Measurements from ENCODE around the gene ARHGEF11.
A peak's percentile ranks its signal among the peaks of the same experiment; 100 is the strongest.

Gene ARHGEF11

DNA sequence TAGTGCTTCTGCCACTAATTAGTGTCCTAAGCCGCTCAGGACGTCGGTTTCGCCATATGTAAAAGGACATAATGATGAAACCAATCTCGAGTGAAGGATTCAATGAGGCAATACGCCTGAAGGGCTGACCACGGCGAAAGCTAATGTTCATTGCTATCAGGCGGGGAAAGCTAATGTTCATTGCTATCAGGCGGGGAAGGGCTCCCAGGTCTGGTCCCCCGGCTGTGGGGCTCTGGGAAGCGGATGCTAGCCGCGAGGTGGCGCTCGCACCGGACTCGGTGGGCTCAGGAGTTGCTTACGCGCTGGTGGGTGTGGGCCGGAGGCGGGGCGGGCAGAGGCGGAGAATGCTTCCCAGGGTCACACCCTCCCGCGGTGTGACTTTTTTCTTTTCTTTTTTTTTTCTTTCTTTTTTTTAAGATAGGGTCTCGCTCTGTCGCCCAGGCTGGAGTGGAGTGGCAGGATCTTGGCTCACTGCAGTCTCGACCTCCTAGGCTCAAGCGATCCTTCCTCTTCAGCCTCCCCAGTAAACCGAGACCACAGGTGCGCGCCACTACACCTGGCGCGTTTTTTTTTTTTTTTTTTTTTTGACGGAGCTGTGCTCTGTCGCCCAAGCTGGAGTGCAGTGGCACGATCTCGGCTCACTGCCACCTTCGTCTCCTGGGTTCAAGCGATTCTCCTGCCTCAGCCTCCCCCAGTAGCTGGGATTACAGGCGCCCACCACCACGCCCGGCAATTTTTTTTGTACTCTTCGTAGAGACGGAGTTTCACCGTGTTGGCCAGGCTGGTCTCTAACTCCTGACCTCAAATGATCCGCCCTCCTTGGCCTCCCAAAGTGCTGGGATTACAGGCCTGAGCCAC, 153.1 kb downstream of the ARHGEF11 start:
- DNase-seq: peak; percentile 70 to 75

DNA sequence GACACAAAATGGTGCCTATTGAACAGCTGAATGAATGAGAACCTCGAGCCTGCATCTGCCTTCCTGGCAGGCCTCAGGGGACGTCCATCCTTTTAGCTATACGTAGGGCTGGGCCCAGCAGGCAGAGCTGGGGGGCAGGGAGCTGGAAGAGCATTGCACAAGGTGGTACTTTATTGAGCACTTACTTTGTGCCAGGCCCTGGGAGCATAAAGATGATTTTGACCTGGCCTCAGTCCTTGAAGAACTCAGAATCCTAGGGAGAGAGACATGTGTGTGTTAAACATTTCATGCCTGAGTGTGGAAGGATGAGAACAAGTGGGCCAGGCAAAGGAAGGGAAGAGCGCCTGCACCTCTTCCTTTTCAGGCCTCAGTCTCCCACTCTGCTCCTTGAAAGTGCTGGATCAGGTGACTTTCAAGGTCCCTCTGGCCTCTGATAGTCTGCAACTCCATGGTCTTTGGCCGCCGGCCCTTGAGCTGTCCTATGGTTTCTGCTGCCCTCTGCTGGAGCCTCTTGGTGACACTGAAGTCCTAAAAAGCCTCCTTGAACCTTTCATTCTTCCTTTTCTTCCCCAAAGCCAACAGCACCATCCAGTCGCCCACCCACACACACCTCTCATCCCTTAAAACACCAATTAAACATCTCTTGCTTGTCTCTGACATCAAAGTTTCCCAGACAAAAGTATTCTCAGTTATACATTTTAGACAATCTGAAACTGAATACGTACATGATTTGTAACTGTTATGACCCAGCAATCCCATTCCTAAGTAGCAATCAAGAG, 155.6 kb downstream of the ARHGEF11 start:
- DNase-seq: peak; percentile 13 to 44

DNA sequence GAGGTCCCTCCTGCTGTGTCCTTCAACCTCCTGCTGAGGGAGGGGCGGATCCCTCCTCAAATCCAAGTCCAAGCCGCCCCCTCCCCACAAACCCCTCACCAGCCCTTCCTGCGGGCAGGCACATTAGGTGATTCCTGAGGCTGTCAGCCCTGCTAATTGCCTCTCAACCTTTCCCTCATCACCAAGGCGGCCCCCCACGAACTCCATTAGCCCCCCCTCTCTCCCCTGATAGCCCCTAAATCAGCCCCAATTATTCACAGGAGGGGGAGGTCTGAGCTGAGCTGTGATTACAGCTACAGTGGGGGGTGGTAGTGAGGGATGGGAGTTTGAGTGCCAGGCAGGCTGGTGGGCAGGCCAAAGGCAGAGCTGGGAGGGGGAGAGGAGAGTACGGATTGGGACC, 157.8 kb downstream of the ARHGEF11 start:
- DNase-seq: no peak

DNA sequence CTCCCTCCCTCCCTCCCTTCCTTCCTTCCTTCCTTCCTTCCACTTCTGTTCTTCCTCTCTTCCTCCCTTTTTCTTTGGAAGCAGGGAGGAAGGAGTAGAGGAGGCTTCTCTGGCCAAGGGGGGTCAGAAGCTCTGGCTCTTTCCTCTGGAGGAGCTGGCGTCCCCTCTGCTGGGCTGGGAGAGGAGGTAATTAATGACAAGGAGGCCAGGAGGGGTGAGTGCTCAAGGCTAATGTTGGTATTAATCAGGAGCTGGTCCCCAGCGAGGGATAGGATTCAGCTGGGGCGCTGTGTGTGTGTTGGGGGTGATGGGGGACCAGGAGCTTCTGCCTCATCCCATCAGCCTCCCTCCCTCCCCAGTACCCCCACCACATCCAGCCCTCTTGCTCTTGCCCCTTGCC, 158.2 kb downstream of the ARHGEF11 start:
- DNase-seq: no peak

DNA sequence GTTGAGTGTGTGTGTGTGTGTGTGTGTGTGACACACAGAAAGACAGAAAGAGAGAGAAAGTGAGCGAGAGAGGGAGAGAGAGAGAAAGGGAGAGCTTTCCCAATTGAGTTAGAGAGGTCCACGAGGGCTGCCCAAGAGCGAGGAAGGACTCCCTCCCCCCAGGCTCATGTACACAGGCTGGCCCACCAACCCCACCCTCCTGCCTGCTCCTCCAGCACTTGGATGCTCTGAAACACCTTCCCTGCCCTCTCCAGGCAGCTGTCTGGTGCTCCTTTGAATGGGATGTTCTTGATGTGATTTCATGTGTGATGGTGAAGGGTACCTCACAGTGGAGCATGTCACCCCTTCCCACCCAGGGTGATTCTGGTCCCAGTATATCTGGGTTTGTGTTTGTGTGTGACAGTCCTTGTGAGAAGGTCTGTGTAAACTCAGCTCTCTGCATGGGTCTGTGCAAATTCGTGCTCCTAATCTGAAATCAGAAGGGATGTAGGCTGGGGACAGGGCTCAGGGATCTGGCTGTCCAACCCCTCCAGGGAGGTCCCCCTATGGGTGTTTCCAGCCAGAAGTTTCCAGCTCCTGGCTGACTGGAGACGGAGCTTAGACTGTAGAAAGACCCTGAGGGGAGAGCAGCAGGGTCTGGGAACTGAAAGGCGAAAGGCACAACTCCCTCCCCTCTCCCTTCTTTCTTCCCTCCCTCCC, 158.8 kb downstream of the ARHGEF11 start:
- no peak for DNase-seq

DNA sequence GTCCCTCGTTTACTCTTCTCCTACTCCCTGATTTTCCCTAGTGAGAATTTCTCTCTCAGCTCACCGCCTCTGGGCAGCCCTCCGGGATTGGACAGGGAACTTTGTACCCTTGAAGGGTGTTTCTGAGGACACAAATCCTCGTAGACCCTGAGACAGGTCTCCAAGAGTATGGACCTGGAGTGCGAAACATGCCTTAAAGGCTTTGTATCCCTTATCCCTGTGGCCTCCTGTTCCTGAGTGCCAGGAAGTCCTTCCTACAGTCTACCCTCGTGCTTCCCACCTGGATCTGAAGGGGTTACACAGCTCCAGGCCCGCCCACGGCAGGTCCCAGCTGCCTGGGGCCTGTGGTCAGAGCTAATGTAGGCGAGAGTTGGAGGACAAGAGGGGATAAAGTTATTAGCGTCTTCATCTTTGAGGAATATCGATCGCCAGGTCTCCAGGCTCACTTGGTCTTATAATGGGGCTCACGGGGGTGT, 159.6 kb downstream of the ARHGEF11 start:
- DNase-seq: no peak

DNA sequence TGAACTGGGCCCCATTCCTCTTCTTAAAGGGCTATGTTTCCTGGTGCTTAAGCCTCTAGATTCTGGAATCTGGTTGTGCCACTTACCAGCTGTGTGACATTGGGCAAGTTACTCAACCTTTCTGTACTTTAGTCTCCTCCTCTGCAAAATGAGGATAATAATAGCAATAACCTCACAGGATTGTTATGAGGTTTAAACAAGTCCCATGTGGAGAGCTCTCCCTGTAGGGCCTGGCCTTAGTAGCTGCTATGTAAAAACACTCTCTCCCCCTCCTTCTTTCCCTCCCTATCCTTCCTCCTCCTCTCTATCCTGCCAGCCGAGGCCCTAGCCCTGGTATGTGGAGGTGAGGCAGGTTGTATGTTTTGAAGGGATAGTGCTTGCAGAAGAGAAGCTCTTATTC, 160.2 kb downstream of the ARHGEF11 start:
- no peak for DNase-seq
